D721Med (cell line): ENCODE results near the gene MDH1B.

Source experiments
- DNase-seq: peaks from one replicate; pipeline ENCODE4 v3.0.0; 2011; ENCODE audit warnings: low spot score; ENCODE audit not compliant: insufficient read length
- FAIRE-seq: peaks from 2 replicates; lab custom pipeline; 2011; peaks lifted over from hg19 to GRCh38; lab: Jason Lieb, UNC
- CTCF ChIP-seq: IDR thresholded peaks from 2 replicates; pipeline ENCODE4 v1.5.1; 2012; ENCODE audit warnings: mild to moderate bottlenecking, control low read depth; ENCODE audit not compliant: insufficient read depth; ENCODE audit errors: missing control alignments

MDH1B gene

DNA sequence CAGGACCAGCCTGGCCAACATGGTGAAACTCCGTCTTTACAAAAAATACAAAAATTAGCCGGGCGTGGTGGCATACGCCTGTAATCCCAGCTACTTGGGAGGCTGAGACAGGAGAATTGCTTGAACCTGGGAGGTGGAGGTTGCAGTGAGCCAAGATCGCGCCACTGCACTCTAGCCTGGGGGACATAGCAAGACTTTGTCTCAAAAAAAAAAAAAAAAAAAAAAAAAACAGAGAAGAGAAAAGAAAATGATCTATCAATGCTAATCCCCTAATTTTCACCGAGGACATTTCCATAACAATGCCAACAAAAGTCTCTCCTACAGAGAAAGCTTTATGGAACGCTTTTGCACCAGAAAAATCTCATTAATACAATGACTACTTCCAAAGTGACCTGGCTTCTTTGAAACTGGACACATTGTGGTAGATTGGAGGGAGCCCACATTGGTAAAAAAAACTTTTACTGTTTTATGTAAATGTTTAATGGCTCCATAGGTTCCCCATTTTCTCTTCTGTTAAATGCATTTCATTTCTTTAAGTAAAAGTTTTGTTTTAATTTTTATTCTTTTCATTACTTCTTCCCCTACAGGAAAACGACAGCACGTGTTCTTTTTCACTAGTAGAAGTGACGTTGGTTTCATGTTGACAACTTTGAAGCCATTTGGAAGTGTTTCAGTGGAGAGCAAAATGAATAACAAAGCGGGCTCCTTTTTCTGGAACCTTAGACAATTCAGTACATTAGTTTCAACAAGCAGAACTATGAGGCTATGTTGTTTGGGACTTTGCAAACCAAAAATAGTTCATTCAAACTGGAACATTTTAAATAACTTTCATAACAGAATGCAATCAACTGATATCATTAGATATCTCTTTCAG, 1.2 kb upstream of the MDH1B start:
- FAIRE-seq, result no peak
- no peak for TF ChIP-seq CTCF
- no peak for DNase-seq

GRCh38 chr2:206764673-206765241, 371 bp downstream of the MDH1B start:
- FAIRE-seq (no peak), DNase-seq (no peak)
- TF ChIP-seq CTCF, result no peak

- no peak for FAIRE-seq
- DNase-seq, result no peak
- no peak for TF ChIP-seq CTCF
Measured at GRCh38 chr2:206756816-206757215, 8.3 kb downstream of the MDH1B start.

GRCh38 chr2:206740800-206741199, 24.3 kb downstream of the MDH1B start:
- DNase-seq (no peak), FAIRE-seq (no peak)
- TF ChIP-seq CTCF, result no peak

DNA sequence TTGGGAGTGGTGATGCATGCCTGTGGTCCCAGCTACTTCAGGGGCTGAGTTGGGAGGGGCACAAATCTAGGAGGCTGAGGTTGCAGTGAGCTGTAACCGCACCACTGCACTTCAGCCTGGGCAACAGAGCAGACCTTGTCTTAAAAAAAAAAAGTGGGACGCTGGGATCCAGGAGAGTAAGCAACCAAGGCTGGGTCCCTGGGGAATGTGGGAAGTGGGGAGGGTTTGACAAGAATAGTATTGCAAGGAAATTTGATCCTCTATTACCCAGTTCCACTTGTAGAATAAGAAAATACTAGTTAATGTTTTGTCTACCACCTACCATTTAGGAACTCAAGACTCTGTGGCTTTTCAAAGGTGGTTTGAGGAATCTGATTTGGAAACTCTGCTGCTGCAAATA, 25.9 kb downstream of the MDH1B start:
- FAIRE-seq, result no peak
- DNase-seq, result no peak
- TF ChIP-seq CTCF, result no peak

GRCh38 chr2:206736935-206737334, 28.2 kb downstream of the MDH1B start:
- no peak for DNase-seq
- TF ChIP-seq CTCF, result no peak
- no peak for FAIRE-seq

DNA sequence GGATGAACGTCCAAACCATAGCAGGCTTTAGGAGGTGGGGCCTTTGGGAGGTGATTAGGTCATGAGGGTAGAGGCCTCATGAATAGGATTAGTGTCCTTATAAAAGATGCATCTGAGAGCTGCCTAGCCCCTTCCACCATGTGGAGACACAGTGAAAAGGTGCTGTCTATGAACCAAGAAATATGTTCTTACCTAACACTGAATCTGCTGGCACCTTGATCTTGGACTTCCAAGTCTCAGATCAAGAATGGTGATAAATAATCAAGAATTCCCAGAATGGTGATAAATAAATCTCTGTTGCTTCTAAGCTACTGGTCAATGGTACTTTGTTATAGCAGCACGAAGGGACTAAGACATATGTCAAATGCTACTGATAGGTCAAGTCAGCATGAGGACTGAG, 31.8 kb downstream of the MDH1B start:
- TF ChIP-seq CTCF, result no peak
- FAIRE-seq (no peak), DNase-seq (no peak)
